Left kidney (tissue), 2 donors: ENCODE measurements around the gene BPIFA3. TPM values are rescaled to one million over a fixed set of nuclear protein-coding genes. Genes with fewer than 3 reads are reported as not detected.

ENCODE experiments used
- DNase-seq: peaks from one replicate; pipeline ENCODE4 v3.0.0-alpha.2; 2013
- polyA plus RNA-seq: library from polyadenylated mRNA; unstranded; fragments of 120-200 nt; gene quantifications from one replicate; pipeline ENCODE4 v1.2.1, GENCODE V29; 2013; ENCODE audit not compliant: insufficient read length

BPIFA3 gene
- polyA plus RNA-seq, 1 donor: not detected

- peak; percentile 53 for DNase-seq
Observed at GRCh38 chr20:33211817-33212424, 5.2 kb upstream of the BPIFA3 start.

DNA sequence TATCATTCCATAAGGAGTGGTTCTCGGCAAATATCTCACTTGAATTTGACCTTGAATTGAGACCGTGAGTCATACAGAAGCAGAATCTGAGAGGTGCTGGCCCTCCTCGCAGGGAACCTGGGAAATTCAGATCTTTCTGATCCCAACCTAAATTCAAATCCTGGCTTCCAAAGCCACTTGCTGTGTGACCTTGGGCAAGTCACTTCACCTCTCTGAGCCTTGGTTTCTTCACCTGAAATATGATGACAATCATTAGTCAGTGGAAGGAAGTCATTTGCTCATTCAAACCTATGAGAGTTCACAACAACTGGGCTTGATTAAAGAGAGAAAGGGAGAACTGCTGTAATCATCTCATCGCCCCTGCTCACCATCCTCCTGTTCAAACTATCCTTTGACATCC lies 7.2 kb downstream of the BPIFA3 start:
- DNase-seq: no peak

DNA sequence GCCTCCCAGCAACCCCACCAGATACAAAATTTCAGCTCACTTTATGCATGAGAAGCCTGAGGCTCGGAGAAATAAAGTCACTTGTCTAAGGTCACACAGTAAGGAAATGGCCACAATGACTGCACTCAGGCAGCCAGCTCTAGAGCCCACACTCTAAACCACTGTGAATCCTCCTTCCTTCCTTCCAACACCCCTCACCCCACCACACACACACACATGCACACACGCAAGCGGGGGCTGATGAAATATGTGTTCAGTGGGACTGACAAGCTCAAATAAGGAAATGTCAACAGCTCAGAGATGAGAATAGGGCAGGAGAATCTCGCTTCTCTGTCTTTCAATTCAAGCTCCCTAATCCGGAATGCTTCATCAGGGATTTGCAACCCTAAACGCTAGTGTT lies 12.7 kb downstream of the BPIFA3 start:
- no peak for DNase-seq

DNA sequence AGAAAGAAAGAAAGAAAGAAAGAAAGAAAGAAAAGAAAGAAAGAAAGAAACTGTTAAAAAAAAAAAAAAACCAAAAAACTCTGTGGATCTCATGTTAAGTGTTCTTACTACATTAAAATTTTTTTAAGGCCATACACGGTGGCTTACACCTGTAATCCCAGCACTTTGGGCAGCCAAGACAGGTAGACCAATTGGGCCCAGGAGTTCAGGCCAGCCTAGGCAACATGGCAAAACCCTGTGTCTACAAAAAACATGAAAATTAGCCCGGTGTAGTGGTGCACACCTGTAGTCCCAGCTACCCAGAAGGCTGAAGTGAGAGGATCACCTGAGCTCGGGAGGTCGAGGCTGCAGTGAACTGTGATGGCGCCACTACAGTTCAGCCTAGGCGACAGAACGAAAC lies 14.1 kb downstream of the BPIFA3 start:
- DNase-seq: no peak

GRCh38 chr20:33232486-33233072 lies 15.4 kb downstream of the BPIFA3 start:
- no peak for DNase-seq

DNA sequence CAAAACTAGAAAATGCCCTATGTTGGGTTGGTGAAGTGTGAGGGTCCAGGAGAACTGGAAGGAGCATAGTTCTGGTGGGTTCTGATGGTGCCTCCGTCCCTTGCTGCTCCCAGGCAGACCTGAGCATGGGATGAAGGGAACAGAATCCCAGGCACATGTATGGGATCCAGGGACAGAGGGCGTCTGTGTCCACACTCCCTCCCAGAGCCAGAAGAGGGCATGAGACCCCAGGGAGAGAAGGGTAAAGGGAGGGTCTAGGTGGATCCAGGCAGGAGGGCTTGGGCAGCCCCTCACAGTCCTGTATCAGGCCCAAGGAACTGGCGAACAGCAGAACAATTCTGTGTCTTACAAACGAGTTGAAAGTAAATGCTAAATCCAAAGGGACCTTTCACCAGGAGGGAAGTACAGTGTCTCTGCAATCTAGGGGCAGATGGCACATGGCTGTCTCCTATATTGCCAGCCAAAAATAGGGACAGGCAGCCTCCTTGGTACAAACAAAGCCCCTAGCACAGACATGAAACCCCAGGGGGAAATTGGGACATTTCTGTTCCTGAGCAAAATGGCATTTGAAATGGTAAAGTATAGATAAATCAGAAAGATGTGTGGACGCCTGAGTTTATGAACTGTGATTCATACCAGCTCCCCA lies 16.1 kb downstream of the BPIFA3 start:
- no peak for DNase-seq

DNA sequence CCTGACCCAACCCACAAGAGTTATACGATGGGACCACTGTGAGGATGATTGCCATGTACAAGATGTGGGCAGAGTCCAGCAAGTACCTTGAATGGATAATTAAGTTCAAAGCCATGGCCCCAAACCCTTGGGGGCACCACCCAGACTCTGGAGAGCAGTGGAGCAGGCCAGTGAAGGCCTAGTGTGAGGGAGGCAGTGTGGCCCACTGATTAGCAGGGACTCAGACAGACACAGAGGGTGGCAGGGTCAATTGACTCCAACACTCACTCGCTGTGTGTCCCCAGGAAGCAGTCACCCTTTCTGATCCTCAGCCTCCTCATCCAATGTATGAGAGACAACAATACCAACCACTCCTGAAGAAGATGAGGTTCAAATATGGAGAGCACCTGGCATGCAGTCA lies 16.9 kb downstream of the BPIFA3 start:
- no peak for DNase-seq

DNA sequence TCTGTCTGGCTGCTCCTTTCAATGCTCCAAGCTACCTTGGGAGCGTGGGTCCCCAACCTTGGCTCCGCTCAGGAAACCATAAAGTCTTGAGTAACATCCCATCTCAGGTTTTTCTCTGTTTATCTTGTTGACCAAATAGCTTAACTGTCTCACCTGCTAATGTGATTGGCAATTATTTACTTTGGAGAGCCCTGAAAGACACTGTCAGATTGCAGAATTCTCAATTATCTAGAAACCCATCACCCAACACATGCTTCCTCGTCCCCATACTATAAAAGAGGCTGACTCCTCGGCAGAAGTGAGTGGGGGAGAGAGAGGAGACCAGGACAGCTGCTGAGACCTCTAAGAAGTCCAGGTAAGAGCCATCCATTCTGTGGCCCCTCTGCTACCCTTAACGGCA lies 18.5 kb downstream of the BPIFA3 start, which contains the start of gene BPIFA1:
Gene BPIFA1, plus strand, starts transcription at position 301 of the 400 bp plus-strand sequence. CDS start 1,716 bp downstream, outside the sequence.
- DNase-seq: no peak

DNA sequence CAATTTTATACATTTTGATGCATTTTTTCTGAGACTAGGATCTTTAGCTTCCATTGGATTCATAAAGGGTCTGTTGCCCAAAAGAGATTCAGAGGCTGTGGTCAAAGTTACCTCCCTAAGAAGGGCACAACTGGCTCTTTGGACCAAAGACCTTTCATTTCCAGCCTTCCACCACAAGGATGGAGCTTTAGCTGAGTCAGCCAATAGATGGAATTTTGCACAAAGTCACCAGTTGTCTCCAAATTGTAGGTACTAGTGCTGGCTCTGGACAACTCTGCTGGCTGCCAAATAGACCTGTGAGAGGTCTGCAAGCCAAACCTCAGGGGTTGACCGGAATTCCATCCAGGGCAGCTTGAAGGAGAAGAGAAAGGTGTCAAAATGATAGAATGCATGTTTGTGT lies 19.2 kb downstream of the BPIFA3 start:
- no peak for DNase-seq

GRCh38 chr20:33237989-33238388 lies 20.8 kb downstream of the BPIFA3 start:
- DNase-seq: no peak

- no peak for DNase-seq
Observed at GRCh38 chr20:33239418-33239817, 22.3 kb downstream of the BPIFA3 start.

DNA sequence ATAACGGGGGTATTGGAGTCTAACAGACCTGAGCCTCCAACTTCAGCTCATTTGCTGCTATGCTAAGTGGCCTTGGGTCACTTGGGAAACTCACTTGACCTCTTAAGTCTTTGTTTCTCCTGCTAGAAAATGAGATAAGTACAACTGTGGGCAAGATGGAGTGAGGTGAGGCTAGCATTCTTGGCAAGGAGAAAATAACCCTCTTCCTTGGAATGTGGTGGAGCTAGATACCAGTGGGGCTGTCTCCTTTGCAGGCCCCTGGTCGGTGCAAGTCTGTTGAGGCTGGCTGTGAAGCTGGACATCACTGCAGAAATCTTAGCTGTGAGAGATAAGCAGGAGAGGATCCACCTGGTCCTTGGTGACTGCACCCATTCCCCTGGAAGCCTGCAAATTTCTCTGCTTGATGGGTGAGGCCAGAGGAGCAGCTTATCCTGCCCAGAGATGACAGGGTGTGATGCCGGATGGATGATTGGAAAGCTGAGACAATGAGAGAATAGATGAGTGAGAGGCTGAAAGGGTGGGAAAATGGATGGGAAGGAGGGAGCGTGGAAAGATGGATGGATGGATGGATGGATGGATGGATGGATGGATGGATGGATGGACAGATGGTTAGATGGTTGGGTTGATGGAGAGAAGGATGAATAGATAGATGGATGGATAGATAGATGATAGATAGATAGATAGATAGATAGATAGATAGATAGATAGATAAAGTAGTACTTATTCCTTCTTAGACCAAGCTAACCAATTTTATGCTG lies 23.0 kb downstream of the BPIFA3 start:
- no peak for DNase-seq

- DNase-seq: no peak
Observed at GRCh38 chr20:33240923-33241322, 23.8 kb downstream of the BPIFA3 start.

GRCh38 chr20:33242319-33243100 lies 25.4 kb downstream of the BPIFA3 start:
- DNase-seq: no peak

DNA sequence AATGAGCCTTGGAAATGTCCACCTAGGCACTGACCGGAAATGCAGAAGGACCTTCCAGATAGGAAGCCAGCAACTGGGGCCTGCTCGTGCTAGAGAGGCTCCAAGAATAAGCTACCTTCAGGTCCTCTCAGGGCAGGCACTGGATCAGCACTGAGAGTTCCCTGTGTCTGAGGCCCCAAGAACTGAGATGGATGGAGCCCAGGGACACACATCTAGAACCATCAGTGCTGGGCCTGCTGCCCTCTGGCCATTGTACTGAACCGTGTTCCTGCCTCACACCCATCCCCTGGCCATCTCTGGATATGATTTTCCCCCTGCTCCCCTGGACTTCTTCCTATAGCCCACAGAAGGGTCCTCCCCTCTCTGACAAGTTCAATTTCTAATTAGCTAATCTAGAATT lies 28.9 kb downstream of the BPIFA3 start:
- no peak for DNase-seq

DNA sequence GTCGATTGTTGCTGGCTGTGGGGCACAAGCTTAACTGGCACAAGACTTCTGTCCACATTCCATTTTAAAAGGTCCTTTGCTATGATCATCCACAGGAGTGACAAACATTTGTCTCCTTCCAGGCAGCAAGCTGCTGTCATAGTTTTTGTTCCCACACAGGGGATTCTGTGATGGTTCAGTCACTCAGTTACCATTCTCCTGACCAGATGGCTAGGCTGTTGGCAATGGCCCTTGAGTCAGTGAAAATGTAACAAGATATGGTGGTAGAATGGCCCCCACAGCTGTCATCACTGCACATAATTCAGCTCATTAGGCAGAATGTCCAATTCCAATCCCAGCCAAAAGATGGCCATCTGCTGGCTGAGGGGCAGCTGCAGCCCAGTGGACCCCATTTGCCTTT lies 32.3 kb downstream of the BPIFA3 start:
- DNase-seq: no peak

DNA sequence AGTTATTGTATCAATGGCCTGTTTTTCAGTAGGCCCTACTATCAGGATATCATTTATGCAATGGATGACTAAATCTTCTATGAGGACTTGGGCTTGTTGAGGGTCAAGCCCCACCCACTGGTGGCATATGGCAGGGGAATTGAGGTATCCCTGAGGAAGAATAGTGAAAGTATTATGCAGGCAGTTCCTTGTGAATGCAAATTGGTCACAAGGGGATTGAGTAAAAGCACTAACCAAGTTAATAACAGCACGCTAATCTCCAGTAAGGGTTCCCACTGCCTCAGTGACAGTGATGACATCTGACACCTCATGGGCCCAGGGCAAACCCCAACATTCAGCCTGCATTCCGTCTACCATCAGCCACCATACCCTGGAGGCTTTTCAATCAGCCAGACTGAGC lies 33.5 kb downstream of the BPIFA3 start:
- no peak for DNase-seq

DNA sequence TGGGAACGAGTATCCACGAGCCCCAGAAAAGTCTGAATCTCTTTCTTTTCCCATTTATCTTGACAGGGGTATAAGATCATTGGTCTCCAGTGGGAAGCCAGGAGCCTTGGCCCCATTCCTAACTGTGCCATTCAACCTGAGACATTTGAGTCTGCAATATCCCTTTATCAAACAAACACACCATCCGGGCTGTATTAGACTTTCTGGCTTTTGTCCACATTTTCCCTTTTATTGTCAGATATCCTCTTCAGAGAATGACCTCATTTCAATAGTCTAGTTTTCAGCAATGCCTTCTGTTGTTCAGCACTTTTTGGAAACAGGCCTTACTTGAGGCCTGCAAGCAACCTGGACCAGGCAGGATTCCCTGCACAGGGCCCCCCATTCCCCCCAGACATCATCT lies 34.3 kb downstream of the BPIFA3 start:
- DNase-seq: no peak

DNA sequence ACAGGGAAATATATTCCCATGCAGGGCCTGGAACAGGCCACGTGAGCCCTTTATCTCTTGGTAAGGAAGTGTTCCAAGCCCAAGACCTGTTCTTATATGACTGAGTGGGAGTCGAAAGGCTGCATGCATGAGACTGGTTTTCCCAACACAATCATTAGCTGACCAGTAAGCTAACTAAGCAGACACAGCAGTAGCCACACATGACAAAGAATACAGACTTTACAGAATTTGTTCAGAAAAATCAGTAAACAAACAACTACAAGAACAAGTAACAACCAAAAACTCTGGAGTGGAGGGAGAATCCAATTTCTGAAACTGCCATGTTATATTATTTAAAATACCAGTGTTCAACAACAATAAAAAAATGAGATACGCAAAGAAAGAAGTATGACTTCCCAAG lies 35.3 kb downstream of the BPIFA3 start:
- DNase-seq: no peak

GRCh38 chr20:33255005-33255404 lies 37.9 kb downstream of the BPIFA3 start:
- DNase-seq: no peak

- DNase-seq: no peak
Observed at GRCh38 chr20:33257237-33257636, 40.1 kb downstream of the BPIFA3 start.

DNA sequence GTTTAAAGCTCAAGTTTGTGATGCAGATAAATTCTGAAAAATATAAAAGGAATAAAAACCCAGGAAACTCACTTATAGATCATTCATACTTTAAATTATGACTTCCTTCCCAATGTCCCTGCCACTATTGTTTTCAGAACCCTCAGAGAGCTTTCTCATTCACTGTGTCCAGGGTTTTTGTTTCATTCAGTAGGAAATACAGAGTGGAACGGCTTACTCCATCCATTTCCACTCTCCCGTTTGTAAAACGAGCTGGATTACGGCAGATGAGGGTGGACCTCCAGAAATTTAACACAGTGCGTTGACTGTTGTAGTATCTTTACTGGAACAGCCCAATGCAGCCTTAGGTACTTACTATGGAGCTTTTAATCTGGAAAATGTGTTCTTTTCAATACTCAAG lies 42.2 kb downstream of the BPIFA3 start:
- no peak for DNase-seq
